HG03064 (cell line): ENCODE data around the gene CELA2B.

Experiments used
- ATAC-seq: cut with Tn5 transposase; IDR thresholded peaks from one replicate; pipeline ENCODE4 v1.9.1; 2021; ENCODE audit warnings: low read depth; ENCODE audit not compliant: unreplicated experiment

CELA2B gene

GRCh38 chr1:15523104-15524020 is 47.5 kb downstream of the CELA2B start:
- no peak for ATAC-seq

- no peak for ATAC-seq
Observed at GRCh38 chr1:15524021-15524282, 48.0 kb downstream of the CELA2B start, which contains the start of gene CASP9. CASP9 (minus strand) TSS chr1:15524215; CDS start chr1:15524200, 15 bp downstream.

GRCh38 chr1:15524283-15525049 is 48.6 kb downstream of the CELA2B start:
- ATAC-seq = peak; percentile 35

- peak; percentile 2 for ATAC-seq
Observed at GRCh38 chr1:15525050-15526020, 49.4 kb downstream of the CELA2B start.

- ATAC-seq = no peak
Observed at GRCh38 chr1:15526021-15526489, 50.2 kb downstream of the CELA2B start.

GRCh38 chr1:15526490-15527339 is 50.8 kb downstream of the CELA2B start, which contains the start of gene DNAJC16:
DNAJC16 (plus strand) TSS chr1:15526848; CDS start chr1:15529106, 2,258 bp downstream.
- peak; percentile 55 for ATAC-seq

- ATAC-seq = no peak
Observed at GRCh38 chr1:15531003-15531402, 55.1 kb downstream of the CELA2B start.

GRCh38 chr1:15531682-15532081 is 55.8 kb downstream of the CELA2B start:
- ATAC-seq = no peak

GRCh38 chr1:15538771-15539170 is 62.9 kb downstream of the CELA2B start:
- no peak for ATAC-seq

GRCh38 chr1:15540186-15540585 is 64.3 kb downstream of the CELA2B start:
- no peak for ATAC-seq
